Measurements from ENCODE around the gene ALOX5. TPM values are rescaled to one million over a fixed set of nuclear protein-coding genes. Genes with fewer than 3 reads are reported as not detected.

The ALOX5 gene
- total RNA-seq, 4 donors from 2014 or later: 12.3 to 46.1 (median 14.7) TPM

DNA sequence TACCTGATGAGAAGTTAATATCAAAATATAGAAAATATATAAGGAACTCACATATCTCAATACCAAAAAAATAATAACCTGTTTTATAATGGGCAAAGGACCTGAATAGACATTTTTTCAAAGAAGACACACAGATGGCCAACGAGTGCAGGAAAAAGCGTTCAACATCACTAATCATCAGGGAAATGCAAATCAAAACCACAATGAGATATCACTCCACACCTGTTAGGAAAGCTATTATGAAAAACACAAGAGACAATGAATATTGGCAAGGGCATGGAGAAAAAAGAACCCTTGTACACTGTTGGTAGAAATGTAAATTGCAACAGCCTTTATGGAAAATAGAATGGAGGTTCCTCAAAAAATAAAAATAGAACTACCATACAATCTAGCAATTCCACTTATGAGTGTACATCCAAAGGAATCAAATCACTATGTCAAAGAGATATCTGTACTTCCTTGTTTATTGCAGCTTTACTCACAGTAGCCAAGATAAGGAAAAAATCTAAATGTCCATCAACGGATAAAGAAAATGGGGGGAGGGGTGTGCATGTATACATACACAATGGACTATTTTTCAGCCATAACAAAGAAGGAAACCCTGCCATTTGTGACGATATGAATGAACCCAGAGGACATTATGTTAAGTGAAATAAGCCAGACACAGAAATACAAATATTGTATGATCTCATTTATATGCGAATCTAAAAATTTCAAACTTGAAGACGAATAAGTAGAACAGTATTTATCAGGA is 3.6 kb upstream of the ALOX5 start:
- Histone ChIP-seq H3K4me1 (peaks cover 21% of the 10 kb centered on the region), H3K27ac (no peak overlapping the region), H3K36me3 (no peaks in the 10 kb centered on the region), H3K9me3 (no peaks in the 10 kb centered on the region), H3K27me3 (peaks cover 23% of the 10 kb centered on the region), H3K4me3 (no peak overlapping the region)
- 61% methylated on average over 6 of the region's 6 CpGs for WGBS
- no peak for DNase-seq (ENCODE audit: low spot score in 2 of 2)
- TF ChIP-seq POLR2A (IDR thresholded peaks at IDR 0.05): no peak

DNA sequence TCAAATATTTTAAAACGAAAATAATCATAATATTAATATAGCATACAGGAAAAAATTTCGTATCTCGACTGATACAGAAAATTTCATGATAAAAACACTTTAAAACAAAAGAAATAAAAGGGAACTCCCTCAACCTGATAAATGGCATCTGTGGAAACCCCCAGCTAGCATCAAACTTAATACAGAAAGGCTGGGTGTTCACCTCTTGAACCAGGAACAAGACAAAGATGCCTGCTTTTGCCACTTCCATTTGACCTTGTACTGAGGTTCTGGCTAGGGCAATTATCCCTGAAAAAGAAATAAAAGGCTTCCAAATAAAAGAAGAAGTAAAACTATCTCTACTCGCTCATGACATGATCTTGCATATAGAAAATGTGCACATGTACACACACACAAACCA is 2.5 kb upstream of the ALOX5 start:
- no peaks in the 10 kb centered on the region for H3K9me3 ChIP-seq
- 64% methylated on average over 4 of the region's 4 CpGs for WGBS
- TF ChIP-seq, protein P1, sequence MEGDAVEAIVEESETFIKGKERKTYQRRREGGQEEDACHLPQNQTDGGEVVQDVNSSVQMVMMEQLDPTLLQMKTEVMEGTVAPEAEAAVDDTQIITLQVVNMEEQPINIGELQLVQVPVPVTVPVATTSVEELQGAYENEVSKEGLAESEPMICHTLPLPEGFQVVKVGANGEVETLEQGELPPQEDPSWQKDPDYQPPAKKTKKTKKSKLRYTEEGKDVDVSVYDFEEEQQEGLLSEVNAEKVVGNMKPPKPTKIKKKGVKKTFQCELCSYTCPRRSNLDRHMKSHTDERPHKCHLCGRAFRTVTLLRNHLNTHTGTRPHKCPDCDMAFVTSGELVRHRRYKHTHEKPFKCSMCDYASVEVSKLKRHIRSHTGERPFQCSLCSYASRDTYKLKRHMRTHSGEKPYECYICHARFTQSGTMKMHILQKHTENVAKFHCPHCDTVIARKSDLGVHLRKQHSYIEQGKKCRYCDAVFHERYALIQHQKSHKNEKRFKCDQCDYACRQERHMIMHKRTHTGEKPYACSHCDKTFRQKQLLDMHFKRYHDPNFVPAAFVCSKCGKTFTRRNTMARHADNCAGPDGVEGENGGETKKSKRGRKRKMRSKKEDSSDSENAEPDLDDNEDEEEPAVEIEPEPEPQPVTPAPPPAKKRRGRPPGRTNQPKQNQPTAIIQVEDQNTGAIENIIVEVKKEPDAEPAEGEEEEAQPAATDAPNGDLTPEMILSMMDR (IDR thresholded peaks at IDR 0.05): no peak
- TF ChIP-seq EP300 (IDR thresholded peaks at IDR 0.05) (no peak), POLR2AphosphoS5 (IDR thresholded peaks at IDR 0.05) (no peak), POLR2A (IDR thresholded peaks at IDR 0.05) (no peak)

DNA sequence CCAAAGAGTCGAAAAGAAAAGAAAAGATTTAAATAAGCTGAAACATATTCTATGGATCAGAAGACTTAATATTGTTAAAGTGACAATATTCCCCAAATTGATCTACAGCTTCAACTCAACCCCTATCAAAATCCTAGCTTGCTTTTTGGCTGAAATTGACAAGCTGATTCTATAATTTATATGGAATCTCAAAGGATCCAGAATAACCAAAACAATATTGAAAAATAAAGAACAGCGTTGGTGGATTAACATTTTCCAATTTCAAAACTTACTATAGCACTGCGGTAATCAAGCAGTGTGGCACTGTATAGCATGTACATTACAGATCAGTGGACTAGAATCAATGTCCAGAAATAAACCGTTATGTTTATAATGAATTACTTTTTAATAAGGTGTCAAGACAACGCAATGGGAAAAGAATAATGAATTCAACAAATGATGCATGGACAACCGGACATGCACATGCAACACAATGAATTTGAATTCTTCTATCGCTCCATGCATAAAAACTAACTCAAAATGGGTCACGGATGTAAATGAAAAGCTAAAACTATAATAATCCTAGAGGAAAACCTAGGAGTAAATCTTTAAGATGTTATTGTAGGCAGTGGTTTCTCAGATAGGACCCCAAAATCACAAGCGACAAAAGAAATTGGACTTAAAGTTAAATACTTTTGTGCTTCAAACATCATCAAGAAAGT is 1.6 kb upstream of the ALOX5 start:
- TF ChIP-seq, protein P1 (IDR thresholded peaks at IDR 0.05): no peak
- TF ChIP-seq EP300 (IDR thresholded peaks at IDR 0.05) (no peak), POLR2AphosphoS5 (IDR thresholded peaks at IDR 0.05) (no peak), POLR2A (IDR thresholded peaks at IDR 0.05) (no peak)
- WGBS: 75% methylated on average over 9 of the region's 9 CpGs
- Histone ChIP-seq H3K36me3 (no peaks in the 10 kb centered on the region), H3K9me3 (no peaks in the 10 kb centered on the region), H3K27ac (no peak overlapping the region), H3K27me3 (peaks cover 34% of the 10 kb centered on the region), H3K4me1 (peaks cover 21% of the 10 kb centered on the region), H3K4me3 (no peak overlapping the region)
- no peak for DNase-seq (ENCODE audit: low spot score in 2 of 2)

More for the DNA sequence above, 2.5 kb upstream of the ALOX5 start:
- no peak for DNase-seq (ENCODE audit: low spot score in 2 of 2)
- Histone ChIP-seq H3K36me3 (no peaks in the 10 kb centered on the region), H3K4me1 (peaks cover 21% of the 10 kb centered on the region), H3K4me3 (no peak overlapping the region), H3K27me3 (peaks cover 31% of the 10 kb centered on the region), H3K27ac (no peak overlapping the region)

DNA sequence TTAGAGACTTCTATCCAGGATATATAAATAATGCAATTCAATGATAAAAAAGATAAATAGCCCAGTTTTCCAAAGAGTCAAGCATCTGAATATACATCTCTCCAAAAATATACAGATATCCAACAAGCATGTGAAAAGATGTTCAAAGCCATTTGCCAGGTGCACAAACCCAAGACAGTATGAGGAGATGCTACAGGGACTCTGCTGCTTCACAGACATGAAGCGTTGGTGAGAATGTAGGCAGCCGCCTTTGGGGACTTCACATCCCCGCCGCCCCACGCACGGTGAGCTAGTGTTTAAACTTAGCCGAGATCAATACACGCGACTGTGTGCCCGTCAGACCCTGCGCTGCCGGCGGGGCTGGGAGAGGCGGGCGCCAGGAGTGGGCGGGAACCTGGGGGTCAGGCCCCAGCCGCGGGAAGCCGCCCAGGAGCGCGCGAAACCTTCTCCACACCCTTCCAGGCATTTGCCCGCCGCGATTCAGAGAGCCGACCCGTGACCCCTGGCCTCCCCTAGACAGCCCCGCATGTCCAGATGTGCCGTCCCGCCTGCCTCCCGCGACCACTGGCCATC is 927 bp upstream of the ALOX5 start:
- 2% methylated on average over 20 of the region's 32 CpGs for WGBS
- Histone ChIP-seq H3K4me3 (peak overlapping the region; percentile 48), H3K36me3 (no peaks in the 10 kb centered on the region), H3K27me3 (peaks cover 41% of the 10 kb centered on the region), H3K9me3 (no peaks in the 10 kb centered on the region), H3K27ac (no peak overlapping the region), H3K4me1 (peaks cover 21% of the 10 kb centered on the region)
- TF ChIP-seq EP300 (IDR thresholded peaks at IDR 0.05) (no peak), POLR2A (IDR thresholded peaks at IDR 0.05) (no peak), POLR2AphosphoS5 (IDR thresholded peaks at IDR 0.05) (no peak)
- TF ChIP-seq, protein P1 (IDR thresholded peaks at IDR 0.05): no peak
- DNase-seq (ENCODE audit: low spot score in 2 of 2): peak in 1 of 2 donors; percentile 66

DNA sequence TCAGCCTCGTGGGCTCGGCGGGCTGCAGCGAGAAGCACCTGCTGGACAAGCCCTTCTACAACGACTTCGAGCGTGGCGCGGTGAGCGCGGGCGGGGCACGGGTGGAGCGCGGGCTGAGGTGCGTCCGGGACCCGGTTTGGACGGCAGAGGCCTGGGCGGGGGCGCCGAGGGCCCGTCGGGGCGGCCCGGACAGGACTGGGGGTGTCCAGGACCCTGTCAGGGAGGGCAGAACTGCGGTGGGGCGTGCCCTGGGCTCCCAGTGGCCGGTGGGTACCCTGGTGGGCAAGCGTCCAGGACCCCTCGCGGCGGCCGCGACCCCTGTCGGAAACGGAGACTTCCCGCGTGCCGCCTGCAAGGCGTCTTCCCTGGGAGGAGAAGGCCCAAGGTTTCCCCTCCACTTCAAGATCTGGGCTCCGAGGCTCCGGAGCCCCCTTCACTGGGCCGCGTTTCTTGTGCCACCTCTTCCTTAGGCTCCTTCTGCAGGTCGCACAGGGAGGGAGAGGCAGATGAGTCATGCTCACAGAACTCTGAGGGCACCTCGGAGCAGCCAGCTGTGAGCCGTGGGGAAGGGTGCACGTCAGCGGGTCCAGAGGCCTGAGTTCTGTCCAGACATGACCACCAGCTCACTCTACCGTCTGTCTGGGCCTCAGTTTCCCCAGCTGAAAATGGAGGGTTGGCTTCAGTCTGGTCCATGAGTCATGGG is 485 bp downstream of the ALOX5 start:
- no peaks in the 10 kb centered on the region for H3K36me3 ChIP-seq
- peak overlapping the region; percentile 32 for H3K27ac ChIP-seq
- no peaks in the 10 kb centered on the region for H3K9me3 ChIP-seq
- no peak for DNase-seq (ENCODE audit: low spot score in 2 of 2)
- 33% methylated on average over 8 of the region's 51 CpGs for WGBS
- TF ChIP-seq, protein P1 (IDR thresholded peaks at IDR 0.05): no peak
- TF ChIP-seq EP300 (IDR thresholded peaks at IDR 0.05) (no peak), POLR2A (IDR thresholded peaks at IDR 0.05) (no peak), POLR2AphosphoS5 (IDR thresholded peaks at IDR 0.05) (no peak)
- peaks cover 42% of the 10 kb centered on the region for H3K27me3 ChIP-seq
- H3K4me3 ChIP-seq: peak overlapping the region; percentile 48
- peaks cover 21% of the 10 kb centered on the region for H3K4me1 ChIP-seq

Measured in suprapubic skin (tissue), 4 donors.